GM12878 (cell line): ENCODE results near the gene TTLL11. TPM values are rescaled to one million over a fixed set of nuclear protein-coding genes. Genes with fewer than 3 reads are reported as not detected.

Experiments used
- ATAC-seq: fragments of 200-7000 bp; cut with Tn5 transposase; 3 replicates; pipeline ENCODE4 v1.9.1; 2020; ENCODE audit warnings: mild to moderate bottlenecking, moderate library complexity
- BruUV-seq: library from RNA; stranded (reverse); fragments of 400-500 nt; replicated peaks from 2 replicates; lab custom pipeline; 2021; lab: Mats Ljungman, UMichigan
- CTCF ChIA-PET: fragments of 300-600 bp; sonication (Branson Sonifier 250); formaldehyde crosslinking; extraction: SDS; loops from one replicate; lab custom pipeline; 2021; ENCODE audit warnings: inconsistent platforms; lab: Yijun Ruan, JAX
- POLR2A ChIA-PET: fragments of 350-600 bp; formaldehyde crosslinking; extraction: SDS; loops from one replicate; lab custom pipeline; 2021; ENCODE audit warnings: inconsistent platforms; lab: Charles Lee
- RAD21 ChIA-PET: fragments of 300-600 bp; sonication (Branson Sonifier 250); formaldehyde crosslinking; loops from one replicate; lab custom pipeline; 2023; ENCODE audit warnings: antibody characterized with exemption; ENCODE audit not compliant: unreplicated experiment; lab: Charles Lee
- SMC1A ChIA-PET: fragments of 300-600 bp; sonication (Branson Sonifier 250); formaldehyde crosslinking; loops from one replicate; lab custom pipeline; 2023; ENCODE audit not compliant: unreplicated experiment, uncharacterized antibody; lab: Charles Lee
- DNase-seq: peaks from one replicate; pipeline ENCODE4 v3.0.0-alpha.2; 2011; ENCODE audit warnings: low read depth, low spot score
- FAIRE-seq: peaks from 3 replicates; lab custom pipeline; 2011; peaks lifted over from hg19 to GRCh38; lab: Jason Lieb, UNC
- H2AFZ ChIP-seq: 2 replicates; pipeline ENCODE4 v1.6.0; 2011; ENCODE audit warnings: low read depth, low read length, control low read depth; ENCODE audit not compliant: control insufficient read depth
- H3K27ac ChIP-seq: 2 replicates; pipeline ENCODE4 v1.5.1; 2011; ENCODE audit warnings: control low read depth; ENCODE audit not compliant: control insufficient read depth, insufficient read depth
- H3K27me3 ChIP-seq, 2 experiments: replicated peaks in 1 of 2; 2 replicates each; pipeline versions ENCODE4 v1.6.0 to v1.6.1; 2011; ENCODE audit warnings: low read length in 1 of 2; ENCODE audit not compliant: control insufficient read depth in 2 of 2, insufficient read depth in 2 of 2
- H3K36me3 ChIP-seq, 2 experiments: 2 replicates each; pipeline ENCODE4 v1.5.1; 2011; ENCODE audit warnings: low read length in 1 of 2; ENCODE audit not compliant: control insufficient read depth in 2 of 2, insufficient read depth in 2 of 2
- H3K4me1 ChIP-seq: 2 replicates; pipeline ENCODE4 v1.6.1; 2011; ENCODE audit warnings: mild to moderate bottlenecking, low read length, moderate library complexity, mixed read lengths; ENCODE audit not compliant: control insufficient read depth, insufficient read depth
- H3K4me2 ChIP-seq: 2 replicates; pipeline ENCODE4 v1.6.0; 2011; ENCODE audit warnings: control low read depth; ENCODE audit not compliant: control insufficient read depth, insufficient read depth
- H3K4me3 ChIP-seq: fragments of 200-600 bp; sonication (generic); 2 replicates; pipeline ENCODE4 v1.5.1; 2016
- H3K79me2 ChIP-seq: 2 replicates; pipeline ENCODE4 v1.6.0; 2011; ENCODE audit warnings: low read length; ENCODE audit not compliant: control insufficient read depth, insufficient read depth
- H3K9ac ChIP-seq: 2 replicates; pipeline ENCODE4 v1.8.0; 2011; ENCODE audit warnings: low read length, control low read depth, mixed read lengths; ENCODE audit not compliant: control insufficient read depth, insufficient read depth
- H3K9me3 ChIP-seq: replicated peaks from 3 replicates; pipeline ENCODE4 v1.5.1; 2011; ENCODE audit warnings: mild to moderate bottlenecking, low read length; ENCODE audit not compliant: control insufficient read depth, insufficient read depth
- H4K20me1 ChIP-seq: 2 replicates; pipeline ENCODE4 v1.6.0; 2011; ENCODE audit not compliant: control insufficient read depth, insufficient read depth
- ATF3 ChIP-seq: IDR thresholded peaks from 2 replicates; pipeline ENCODE4 v1.6.1; 2011; ENCODE audit warnings: low read depth, mild to moderate bottlenecking, low read length, moderate library complexity, borderline replicate concordance; ENCODE audit errors: extremely low read depth
- BCL3 ChIP-seq: IDR thresholded peaks from 2 replicates; pipeline ENCODE4 v1.6.1; 2011; ENCODE audit warnings: borderline replicate concordance, low read depth, mild to moderate bottlenecking, moderate library complexity, low read length; ENCODE audit not compliant: insufficient read depth, poor library complexity, severe bottlenecking
- E2F4 ChIP-seq: IDR thresholded peaks from 2 replicates; pipeline ENCODE4 v1.6.1; 2012; ENCODE audit warnings: low read depth, low read length, improper control_type of control experiment
- EZH2 ChIP-seq: IDR thresholded peaks from 2 replicates; pipeline ENCODE4 v1.6.1; 2012; ENCODE audit warnings: low read depth, mild to moderate bottlenecking, control low read depth, inconsistent platforms, low read length, borderline replicate concordance; ENCODE audit not compliant: control insufficient read depth
- FOXM1 ChIP-seq: IDR thresholded peaks from 2 replicates; pipeline ENCODE4 v1.6.1; 2012; ENCODE audit warnings: low read depth, mild to moderate bottlenecking, inconsistent platforms, low read length, moderate library complexity
- LARP7 ChIP-seq: fragments of 450-650 bp; IDR thresholded peaks from 2 replicates; pipeline ENCODE4 v1.6.1; 2017; ENCODE audit warnings: mild to moderate bottlenecking
- MTA3 ChIP-seq: IDR thresholded peaks from 2 replicates; pipeline ENCODE4 v1.6.1; 2012; ENCODE audit warnings: low read length, inconsistent platforms, borderline replicate concordance
- MYB ChIP-seq: fragments of 150-350 bp; IDR thresholded peaks from 2 replicates; pipeline ENCODE4 v1.6.1; 2014; ENCODE audit warnings: mild to moderate bottlenecking, low read depth, low read length, borderline replicate concordance
- POLR2AphosphoS5 ChIP-seq: IDR thresholded peaks from 2 replicates; pipeline ENCODE4 v1.6.1; 2011; ENCODE audit warnings: mild to moderate bottlenecking, low read length, inconsistent platforms
- WRNIP1 ChIP-seq: IDR thresholded peaks from 2 replicates; pipeline ENCODE4 v1.6.1; 2011; ENCODE audit warnings: low read depth, low read length, improper control_type of control experiment, borderline replicate concordance
- ZBTB33 ChIP-seq: fragments of 450-650 bp; IDR thresholded peaks from 2 replicates; pipeline ENCODE4 v1.6.1; 2017; ENCODE audit warnings: mild to moderate bottlenecking
- ZBTB4 ChIP-seq: fragments of 450-650 bp; formaldehyde crosslinking; IDR thresholded peaks from 2 replicates; pipeline ENCODE4 v1.4.0; 2022; ENCODE audit warnings: mild to moderate bottlenecking, moderate library complexity
- WGBS: methylation state at CpG from one replicate; pipeline ENCODE4 v1.1.6; 2016; ENCODE audit warnings: low lambda C conversion rate; ENCODE audit not compliant: insufficient replicate concordance, insufficient coverage; ENCODE audit errors: missing lambda C conversion rate; 5-methylcytosine and 5-hydroxymethylcytosine counted together
- in situ Hi-C: fragments of 300-500 bp; cut with MboI; formaldehyde crosslinking; loops from 9 replicates; pipeline ENCODE4 v1.14.3; 2018; ENCODE audit warnings: mixed read lengths
- intact Hi-C: fragments of 100-400 bp; cut with micrococcal nuclease; formaldehyde crosslinking; loops from one replicate; pipeline ENCODE4 v1.14.2; 2022; ENCODE audit not compliant: unreplicated experiment
- polyA plus RNA-seq, 11 experiments: library from polyadenylated mRNA; depleted of rRNA in 4 of 11; unstranded in 6 of 11; stranded (reverse) in 5 of 11; fragments of >200 nt; fragmentation: Nextera tagmentation in 4 of 11; fragmentation: Illumina TruSeq in 1 of 11; extraction: Ambion mirVana in 4 of 11; extraction: Trizol in 1 of 11; gene quantifications; 1 replicate in 1 of 11; 2 replicates in 10 of 11; pipeline versions ENCODE4 v1.2.1 to v1.2.3, GENCODE V29; 2011 to 2016; ENCODE audit warnings: inconsistent platforms in 2 of 11, missing spikeins in 2 of 11, low read depth in 1 of 11
- total RNA-seq, 4 experiments: library from RNA; depleted of rRNA in 3 of 4; stranded (reverse); fragments of >200 nt in 3 of 4; fragmentation: Illumina TruSeq in 1 of 4; extraction: Trizol in 1 of 4; gene quantifications; 2 replicates each; pipeline versions ENCODE4 v1.2.1 to v1.2.3, GENCODE V29; 2013 to 2021

Gene TTLL11
- total and polyA plus RNA-seq, 10 of the 15 experiments (the other 5 are each of a cell fraction or from before 2014, with no cell fraction given): 1.2 to 3.7 (median 2.9) TPM

- ChIA-PET POLR2A (no interaction called here), SMC1A (no interaction called here), CTCF (interaction anchor here (1.2 to 1.5 kb wide), 2 partner anchors 41 to 42 kb away, joined by 3 to 6 read pairs; no protein-coding TSS in a partner anchor), RAD21 (no interaction called here)
- H4K20me1 ChIP-seq: no peaks in the 10 kb centered on the region
- WGBS: 91% methylated on average over 8 of the region's 8 CpGs
- no peaks in the 10 kb centered on the region for H3K9me3 ChIP-seq
- DNase-seq: no peak
- H3K9ac ChIP-seq: no peak overlapping the region
- in situ Hi-C loops: no loop called here
- BruUV-seq: no TSS peak
- no peak overlapping the region for H3K27ac ChIP-seq
- H2AFZ ChIP-seq: no peak overlapping the region
- no peaks in the 10 kb centered on the region for H3K4me1 ChIP-seq
- FAIRE-seq: no peak
- no peak overlapping the region for H3K4me3 ChIP-seq
- no peak for ATAC-seq
- no peak overlapping the region for H3K4me2 ChIP-seq
- no peaks in the 10 kb centered on the region for H3K27me3 ChIP-seq
- H3K36me3 ChIP-seq: peaks cover 3 to 9% of the 10 kb centered on the region in 2 experiments
- intact Hi-C loops: no loop called here
- H3K79me2 ChIP-seq: no peaks in the 10 kb centered on the region
- TF ChIP-seq ZBTB33: no peak
- no peak for TF ChIP-seq BCL3
- TF ChIP-seq E2F4: no peak
- no peak for TF ChIP-seq FOXM1
- no peak for TF ChIP-seq ATF3
- TF ChIP-seq LARP7: no peak
- no peak for TF ChIP-seq POLR2AphosphoS5
- no peak for TF ChIP-seq MTA3
- no peak for TF ChIP-seq WRNIP1
- TF ChIP-seq MYB: no peak
- no peak for TF ChIP-seq ZBTB4 (CRISPR knock-in tag)
- no peak for TF ChIP-seq EZH2
These were observed 47.5 kb upstream of the TTLL11 start for GRCh38 chr9:122140368-122141193.
